SU-DHL-6 (cell line): ENCODE data around the gene AMOTL1.

Source experiments
- H2AFZ ChIP-seq: fragments of 200-600 bp; sonication (generic); 2 replicates; pipeline ENCODE4 v1.6.1; 2014; ENCODE audit warnings: low read depth, mild to moderate bottlenecking, moderate library complexity, mixed read lengths, antibody characterized with exemption, low read length; ENCODE audit not compliant: severe bottlenecking
- H3F3A ChIP-seq: fragments of 200-600 bp; shearing (Covaris generic); 2 replicates; pipeline ENCODE4 v1.6.0; 2016; ENCODE audit warnings: antibody characterized with exemption, mild to moderate bottlenecking; ENCODE audit not compliant: insufficient read depth
- H3K27ac ChIP-seq: fragments of 200-600 bp; sonication (generic); 2 replicates; pipeline ENCODE4 v1.5.1; 2016; ENCODE audit warnings: low read depth, mild to moderate bottlenecking, low read length, moderate library complexity, mixed read lengths
- H3K27me3 ChIP-seq: fragments of 200-600 bp; sonication (generic), shearing (Covaris generic); 2 replicates; pipeline ENCODE4 v1.6.0; 2014; ENCODE audit warnings: mild to moderate bottlenecking, low read length
- H3K36me3 ChIP-seq: fragments of 200-600 bp; sonication (generic); 2 replicates; pipeline ENCODE4 v1.6.1; 2014; ENCODE audit warnings: mild to moderate bottlenecking, low read length, mixed read lengths
- H3K4me2 ChIP-seq: fragments of 300-600, 200-600 bp; shearing (Covaris generic), sonication (generic); 2 replicates; pipeline ENCODE4 v1.6.0; 2014; ENCODE audit warnings: low read length, low read depth, mild to moderate bottlenecking; ENCODE audit not compliant: poor library complexity, severe bottlenecking
- H3K4me3 ChIP-seq: fragments of 200-600 bp; sonication (generic); 2 replicates; pipeline ENCODE4 v1.5.1; 2014; ENCODE audit warnings: antibody characterized with exemption, low read length, mild to moderate bottlenecking, mixed read lengths; ENCODE audit not compliant: insufficient read depth, poor library complexity, severe bottlenecking
- H3K79me2 ChIP-seq: fragments of 200-600 bp; sonication (generic); 2 replicates; pipeline ENCODE4 v1.6.1; 2014; ENCODE audit warnings: mild to moderate bottlenecking, low read length, moderate library complexity; ENCODE audit not compliant: insufficient read depth
- H3K9ac ChIP-seq: fragments of 200-600 bp; sonication (generic); 2 replicates; pipeline ENCODE4 v1.7.0; 2014; ENCODE audit warnings: mild to moderate bottlenecking, low read length
- H3K9me2 ChIP-seq: fragments of 200-600 bp; sonication (generic); replicated peaks from 2 replicates; pipeline ENCODE4 v1.6.1; 2014; ENCODE audit warnings: low read length; ENCODE audit not compliant: insufficient read depth
- H3K9me3 ChIP-seq: fragments of 200-600 bp; sonication (generic); 2 replicates; pipeline ENCODE4 v1.6.1; 2014; ENCODE audit warnings: low read length, mixed read lengths; ENCODE audit not compliant: insufficient read depth
- H4K20me1 ChIP-seq: fragments of 200-600 bp; sonication (generic); 2 replicates; pipeline ENCODE4 v1.6.1; 2014; ENCODE audit warnings: low read depth, mild to moderate bottlenecking, antibody characterized with exemption, low read length, moderate library complexity, mixed read lengths
- EZH2phosphoT487 ChIP-seq: fragments of 200-600 bp; sonication (generic), shearing (Covaris generic); conservative IDR thresholded peaks from 2 replicates; pipeline ENCODE4 v1.6.1; 2018; ENCODE audit warnings: mild to moderate bottlenecking, antibody characterized with exemption, low read length, moderate library complexity, mixed read lengths
- TF ChIP-seq, protein P1 (sequence below): fragments of 200-600 bp; sonication (generic); IDR thresholded peaks from one replicate; pipeline ENCODE4 v1.5.1; 2017; ENCODE audit warnings: antibody characterized with exemption, mild to moderate bottlenecking, low read length, moderate library complexity; ENCODE audit not compliant: insufficient read depth, poor library complexity, severe bottlenecking

The AMOTL1 gene

GRCh38 chr11:94722735-94723134 is 45.4 kb upstream of the AMOTL1 start:
- H3K27ac ChIP-seq = no peak overlapping the region
- H3K4me2 ChIP-seq = no peak overlapping the region
- no peaks in the 10 kb centered on the region for H3K36me3 ChIP-seq
- no peaks in the 10 kb centered on the region for H3K9me2 ChIP-seq
- H4K20me1 ChIP-seq = no peaks in the 10 kb centered on the region
- no peak overlapping the region for H3K9ac ChIP-seq
- H3K4me3 ChIP-seq = no peak overlapping the region
- no peaks in the 10 kb centered on the region for H3K9me3 ChIP-seq
- no peaks in the 10 kb centered on the region for H3K79me2 ChIP-seq
- H3K27me3 ChIP-seq = no peaks in the 10 kb centered on the region
- no peaks in the 10 kb centered on the region for H3F3A ChIP-seq
- TF ChIP-seq EZH2phosphoT487 = no peak
- TF ChIP-seq, protein P1, sequence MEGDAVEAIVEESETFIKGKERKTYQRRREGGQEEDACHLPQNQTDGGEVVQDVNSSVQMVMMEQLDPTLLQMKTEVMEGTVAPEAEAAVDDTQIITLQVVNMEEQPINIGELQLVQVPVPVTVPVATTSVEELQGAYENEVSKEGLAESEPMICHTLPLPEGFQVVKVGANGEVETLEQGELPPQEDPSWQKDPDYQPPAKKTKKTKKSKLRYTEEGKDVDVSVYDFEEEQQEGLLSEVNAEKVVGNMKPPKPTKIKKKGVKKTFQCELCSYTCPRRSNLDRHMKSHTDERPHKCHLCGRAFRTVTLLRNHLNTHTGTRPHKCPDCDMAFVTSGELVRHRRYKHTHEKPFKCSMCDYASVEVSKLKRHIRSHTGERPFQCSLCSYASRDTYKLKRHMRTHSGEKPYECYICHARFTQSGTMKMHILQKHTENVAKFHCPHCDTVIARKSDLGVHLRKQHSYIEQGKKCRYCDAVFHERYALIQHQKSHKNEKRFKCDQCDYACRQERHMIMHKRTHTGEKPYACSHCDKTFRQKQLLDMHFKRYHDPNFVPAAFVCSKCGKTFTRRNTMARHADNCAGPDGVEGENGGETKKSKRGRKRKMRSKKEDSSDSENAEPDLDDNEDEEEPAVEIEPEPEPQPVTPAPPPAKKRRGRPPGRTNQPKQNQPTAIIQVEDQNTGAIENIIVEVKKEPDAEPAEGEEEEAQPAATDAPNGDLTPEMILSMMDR = no peak
- H2AFZ ChIP-seq = no peak overlapping the region

DNA sequence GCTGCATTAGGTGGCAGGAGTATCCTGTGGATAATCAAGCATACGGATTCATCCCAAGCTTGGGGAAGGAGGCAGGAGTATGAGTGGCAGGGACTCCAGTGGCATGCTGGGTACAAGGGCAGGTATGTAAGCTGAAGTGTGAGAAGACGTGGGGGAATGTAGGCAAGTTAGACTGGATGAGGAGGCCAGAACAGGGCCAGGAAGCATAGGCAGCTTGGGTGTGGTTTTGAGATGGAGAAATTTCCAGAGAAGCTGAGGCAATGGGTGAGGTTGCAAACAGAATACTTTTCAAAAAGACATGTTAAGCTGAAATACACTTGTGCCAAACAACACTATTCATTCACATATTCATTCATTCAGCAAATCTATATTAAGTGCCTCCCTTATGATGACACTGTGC is 43.1 kb upstream of the AMOTL1 start:
- no peaks in the 10 kb centered on the region for H3K36me3 ChIP-seq
- H3K9me3 ChIP-seq = no peaks in the 10 kb centered on the region
- no peaks in the 10 kb centered on the region for H3K27me3 ChIP-seq
- no peaks in the 10 kb centered on the region for H3F3A ChIP-seq
- no peak overlapping the region for H2AFZ ChIP-seq
- H3K27ac ChIP-seq = no peak overlapping the region
- H3K4me2 ChIP-seq = no peak overlapping the region
- no peak for TF ChIP-seq EZH2phosphoT487
- TF ChIP-seq, protein P1 = no peak
- no peak overlapping the region for H3K9ac ChIP-seq
- H3K9me2 ChIP-seq = no peaks in the 10 kb centered on the region
- H3K4me3 ChIP-seq = no peak overlapping the region
- no peaks in the 10 kb centered on the region for H3K79me2 ChIP-seq
- H4K20me1 ChIP-seq = no peaks in the 10 kb centered on the region

- no peaks in the 10 kb centered on the region for H4K20me1 ChIP-seq
Observed at GRCh38 chr11:94727819-94728218, 40.3 kb upstream of the AMOTL1 start.

More at GRCh38 chr11:94727819-94728218, 40.3 kb upstream of the AMOTL1 start:
- Histone ChIP-seq H3F3A (no peaks in the 10 kb centered on the region), H3K27me3 (no peaks in the 10 kb centered on the region), H3K4me2 (no peak overlapping the region), H3K9me3 (no peaks in the 10 kb centered on the region), H3K27ac (no peak overlapping the region), H3K36me3 (no peaks in the 10 kb centered on the region), H3K9me2 (no peaks in the 10 kb centered on the region), H3K9ac (no peak overlapping the region), H3K79me2 (no peaks in the 10 kb centered on the region), H2AFZ (no peak overlapping the region), H3K4me3 (no peak overlapping the region)
- TF ChIP-seq, protein P1 = no peak
- no peak for TF ChIP-seq EZH2phosphoT487
